ENCODE measurements around the gene MAMDC2.

DNA sequence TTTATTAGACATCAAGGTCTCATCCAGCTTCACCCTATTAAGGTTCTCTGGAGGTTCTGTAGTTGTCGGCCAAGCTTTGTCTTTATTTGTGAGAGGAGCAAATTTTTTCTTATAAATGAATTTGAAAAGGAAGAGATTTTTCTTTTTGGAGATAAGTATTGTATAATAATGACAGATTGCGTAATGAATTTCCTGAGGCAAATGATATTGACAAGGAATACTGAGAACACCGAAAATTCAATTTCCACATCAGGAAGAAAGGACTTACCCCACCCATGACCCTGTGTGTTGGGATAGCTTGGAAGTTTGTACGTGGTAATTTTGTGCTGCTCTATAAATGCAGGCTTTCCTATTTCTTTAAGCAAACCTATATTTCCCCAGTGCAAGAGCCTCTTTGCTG, 53.5 kb downstream of the MAMDC2 start:
- TF ChIP-seq EZH2 (IDR thresholded peaks at IDR 0.05) (no peak), POLR2AphosphoS5 (IDR thresholded peaks at IDR 0.05; ENCODE audit: borderline replicate concordance, low read depth, low read length) (no peak), FOXP2 (optimal IDR thresholded peaks at IDR 0.05; ENCODE audit: control extremely low read depth, extremely low read length, insufficient read depth) (no peak)

Data from SK-N-MC (cell line).